ENCODE data around the gene PID1.

PID1 gene

DNA sequence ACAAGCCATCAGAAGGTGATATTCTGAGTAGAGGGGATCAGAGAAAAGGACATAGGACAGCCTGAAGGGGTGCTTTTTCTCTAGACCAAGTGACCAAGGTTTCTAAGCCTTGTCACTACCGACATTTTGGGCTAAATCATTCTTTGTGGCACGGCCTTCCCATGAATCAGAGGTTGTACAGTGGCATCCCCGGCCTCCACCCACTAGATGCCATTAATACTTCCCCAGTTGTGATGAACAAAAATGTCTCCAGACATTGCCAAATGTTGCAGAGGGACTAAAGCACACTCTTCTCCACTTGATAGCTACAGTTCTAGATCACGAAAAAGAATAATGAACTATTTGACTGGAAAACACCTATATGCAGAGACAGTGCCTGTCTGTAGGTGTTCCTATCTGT is 143.6 kb downstream of the PID1 start:
- in situ Hi-C loops (cut with MboI; ENCODE audit: low sequenced_read_pairs), result no loop called here

DNA sequence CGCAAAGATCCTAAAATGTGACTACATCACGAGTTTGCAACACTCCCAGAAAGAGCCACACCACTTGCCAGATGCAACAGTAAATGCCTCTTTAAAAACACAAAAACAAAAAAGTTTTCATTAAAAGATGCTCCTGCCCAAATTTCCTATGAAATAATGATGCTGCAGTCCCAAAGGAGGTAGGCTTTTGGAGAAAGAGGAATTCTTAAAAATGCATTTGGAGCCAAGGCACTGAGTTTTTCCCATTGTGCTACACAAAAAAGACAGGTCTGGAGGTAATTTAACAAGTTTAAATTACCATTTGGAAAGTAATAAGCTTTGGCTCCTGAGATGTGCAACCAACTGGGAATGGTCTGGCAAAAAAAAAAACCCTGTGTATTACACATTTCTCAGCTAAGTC is 145.0 kb downstream of the PID1 start:
- in situ Hi-C loops (cut with MboI; ENCODE audit: low sequenced_read_pairs), result no loop called here

DNA sequence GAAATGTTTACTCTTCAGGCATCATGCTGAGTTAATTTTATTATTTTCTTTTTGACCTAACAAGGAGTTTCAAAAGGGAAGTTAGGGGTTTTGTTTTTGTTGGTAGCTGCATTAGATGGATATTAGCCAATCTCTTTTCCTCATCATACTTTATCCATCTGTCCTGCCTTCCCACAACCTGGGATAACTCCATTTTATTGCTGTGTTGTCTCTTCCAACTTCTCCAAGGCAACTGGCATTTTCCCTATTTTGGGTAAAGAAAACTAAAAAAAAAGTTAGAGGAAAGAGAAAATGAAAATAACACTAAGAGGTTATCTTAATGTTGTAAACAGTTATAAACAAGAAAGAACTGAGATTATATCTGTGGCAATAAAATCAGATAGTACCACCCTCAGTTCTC is 147.0 kb downstream of the PID1 start:
- in situ Hi-C loops (cut with MboI; ENCODE audit: low sequenced_read_pairs), result no loop called here

DNA sequence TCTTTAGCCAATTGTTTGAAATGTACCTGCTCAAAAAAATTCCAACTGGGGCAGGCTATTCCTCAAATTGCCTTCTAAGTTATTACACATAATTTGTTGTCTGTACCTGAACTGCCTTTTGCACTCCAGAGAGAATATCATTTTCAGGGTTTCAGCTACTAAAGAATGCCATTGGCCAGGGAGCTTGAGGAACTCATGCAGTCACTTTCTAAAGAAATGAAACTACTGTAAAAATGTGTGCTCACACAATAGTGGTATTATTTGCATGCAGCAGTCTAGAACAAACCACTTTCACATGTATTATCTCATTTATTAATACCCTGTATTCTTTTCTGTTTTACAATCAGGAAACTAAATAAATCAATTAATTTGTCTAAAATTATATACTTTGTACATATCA is 152.2 kb downstream of the PID1 start:
- in situ Hi-C loops (cut with MboI; ENCODE audit: low sequenced_read_pairs), result no loop called here

DNA sequence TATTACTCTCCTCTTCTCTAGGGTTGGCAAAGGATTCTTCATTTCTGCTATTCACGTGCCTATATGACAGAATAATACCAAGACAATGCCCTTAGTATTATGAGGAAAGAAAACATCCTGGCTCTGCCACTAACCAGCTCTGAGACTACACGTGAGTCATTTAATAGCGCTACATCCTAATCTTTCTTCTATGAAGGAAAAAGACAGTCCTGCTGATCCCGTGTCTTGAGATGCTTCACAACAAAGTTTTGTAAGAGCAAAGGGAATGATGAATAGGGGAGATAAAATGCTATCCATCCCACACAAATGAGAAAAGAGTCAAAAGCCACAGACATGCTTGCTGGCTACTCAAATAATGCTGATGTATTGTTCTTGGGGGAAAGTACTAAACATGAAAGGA is 152.8 kb downstream of the PID1 start:
- in situ Hi-C loops (cut with MboI; ENCODE audit: low sequenced_read_pairs), result no loop called here

DNA sequence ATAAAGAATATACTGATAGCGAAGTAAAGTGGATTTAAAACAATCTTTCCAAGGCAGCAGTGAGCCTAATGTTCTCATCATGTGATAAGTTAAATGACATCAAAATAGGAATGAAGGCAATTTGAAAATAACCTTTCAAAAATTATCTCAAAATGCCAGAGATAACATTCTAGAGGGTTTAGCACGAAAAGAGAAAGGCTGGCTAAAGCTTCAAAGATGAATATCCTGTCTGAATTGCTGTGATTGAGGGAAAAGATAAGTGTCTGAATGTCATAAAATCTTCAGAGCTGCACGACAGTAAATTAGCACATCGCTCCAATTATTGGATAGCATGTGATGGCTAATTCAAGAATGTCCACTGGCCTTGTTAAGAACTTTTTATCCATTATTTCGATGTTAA is 159.3 kb downstream of the PID1 start:
- in situ Hi-C loops (cut with MboI; ENCODE audit: low sequenced_read_pairs), result no loop called here

DNA sequence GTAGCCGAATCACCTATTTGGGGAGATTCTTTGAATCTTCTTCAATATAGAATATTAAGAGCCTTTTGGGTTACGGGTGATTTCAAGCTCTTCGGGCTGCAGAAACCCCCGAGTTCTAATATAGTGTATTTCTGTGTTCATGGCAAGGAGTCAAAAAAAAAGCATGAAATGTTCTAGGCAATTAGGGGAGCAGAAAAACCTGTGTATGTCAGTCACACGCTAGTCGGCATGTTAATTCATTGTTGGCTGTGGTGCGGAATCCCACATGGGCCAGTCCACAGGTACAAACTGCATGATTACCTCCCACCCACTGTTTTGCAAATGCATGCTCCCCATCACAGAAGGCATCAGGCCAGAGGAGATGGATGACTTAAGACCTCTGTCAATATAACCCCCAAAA is 161.9 kb downstream of the PID1 start:
- in situ Hi-C loops (cut with MboI; ENCODE audit: low sequenced_read_pairs), result no loop called here

DNA sequence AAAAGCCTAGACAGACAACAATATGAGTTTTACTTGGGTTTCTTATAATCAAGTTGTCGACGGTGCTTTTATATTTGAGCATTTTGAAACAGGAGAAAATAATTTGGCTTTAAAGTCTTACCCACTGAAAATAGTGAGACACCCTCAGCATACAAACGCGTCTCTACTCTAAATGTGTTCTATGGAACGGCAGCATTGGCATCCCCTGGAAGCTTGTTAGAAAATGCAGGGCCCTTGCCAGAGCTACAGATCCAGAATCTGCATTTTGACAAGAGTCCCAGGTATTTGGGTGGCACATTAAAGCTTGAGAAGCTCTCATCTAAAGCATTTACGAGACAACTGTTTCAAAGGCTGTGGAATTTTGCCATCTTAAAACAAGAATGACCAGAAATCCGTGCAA is 163.5 kb downstream of the PID1 start:
- in situ Hi-C loops (cut with MboI; ENCODE audit: low sequenced_read_pairs), result no loop called here

DNA sequence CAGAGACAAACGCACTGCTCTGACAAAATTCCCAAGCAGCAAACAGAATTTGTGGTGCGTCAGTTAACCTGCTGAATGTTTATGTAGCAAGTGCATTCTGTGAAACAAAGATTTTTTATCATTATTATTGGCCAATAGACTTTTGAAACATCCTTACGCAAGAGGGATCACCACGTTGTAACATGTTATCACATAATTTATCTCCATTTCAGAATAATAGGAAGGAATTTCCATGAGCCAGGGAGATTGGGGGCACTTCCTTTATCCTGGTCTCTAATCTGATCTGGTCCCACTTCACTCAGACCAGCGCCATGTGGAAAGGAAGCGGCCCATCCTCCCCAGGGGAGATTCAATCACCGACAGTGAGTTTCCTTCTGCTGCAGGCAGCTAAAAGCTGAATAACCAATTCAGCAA is 166.1 kb downstream of the PID1 start:
- in situ Hi-C loops (cut with MboI; ENCODE audit: low sequenced_read_pairs), result no loop called here

DNA sequence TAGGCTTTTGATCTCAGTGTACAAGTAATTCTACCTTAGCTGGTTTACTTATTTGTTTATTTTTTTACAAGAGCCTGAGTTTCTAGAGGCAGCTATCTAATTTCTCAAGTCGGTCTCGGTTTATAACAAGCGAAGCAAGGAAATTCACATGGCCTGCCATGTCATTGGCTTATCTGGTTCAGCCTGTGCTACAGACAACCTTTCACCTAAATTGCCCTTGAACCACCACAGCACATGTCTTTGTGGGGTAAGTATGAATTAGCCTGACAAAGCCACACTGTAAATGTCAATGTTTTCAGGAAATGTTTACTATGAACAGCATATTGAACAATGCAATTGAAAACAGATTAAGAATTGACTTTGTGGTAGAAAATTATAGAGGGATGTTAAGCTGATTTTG is 167.1 kb downstream of the PID1 start:
- in situ Hi-C loops (cut with MboI; ENCODE audit: low sequenced_read_pairs), result no loop called here

DNA sequence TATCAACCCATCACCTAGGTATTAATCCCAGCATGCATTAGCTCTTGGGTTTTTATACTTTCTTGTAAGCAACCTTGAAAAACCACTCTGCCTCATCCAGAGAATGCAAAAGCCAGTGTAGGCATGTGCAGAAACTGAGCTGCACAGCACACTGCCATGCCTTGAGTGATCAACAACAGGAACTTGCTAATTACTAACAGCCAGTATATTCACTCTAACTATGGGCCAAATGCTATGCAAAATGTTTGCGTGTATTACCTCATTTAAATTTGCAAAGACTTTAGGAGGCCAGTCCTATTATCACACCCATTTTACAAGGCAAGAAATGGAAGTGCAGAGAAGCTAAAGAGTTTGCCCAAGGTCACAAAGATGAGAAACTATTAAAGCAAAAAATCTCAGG is 169.8 kb downstream of the PID1 start:
- in situ Hi-C loops (cut with MboI; ENCODE audit: low sequenced_read_pairs), result no loop called here

DNA sequence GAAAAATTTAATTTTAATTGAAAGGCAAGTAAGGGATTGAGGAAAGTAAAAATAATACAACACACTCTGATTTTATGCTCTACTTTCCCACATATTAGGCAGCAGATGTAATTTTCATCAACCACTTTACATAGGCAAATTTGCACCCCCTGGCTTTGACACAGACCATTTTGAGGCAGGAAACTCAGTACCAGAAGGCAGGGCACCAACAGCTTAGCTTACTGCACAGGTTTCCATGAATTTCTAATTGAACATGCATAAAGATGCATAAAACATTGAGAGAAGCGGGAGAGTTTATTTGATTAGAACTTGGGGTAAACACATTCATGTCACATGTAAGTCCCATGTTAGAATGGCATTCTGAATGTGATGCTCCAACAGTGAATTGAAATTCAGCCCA is 171.9 kb downstream of the PID1 start:
- in situ Hi-C loops (cut with MboI; ENCODE audit: low sequenced_read_pairs), result no loop called here

DNA sequence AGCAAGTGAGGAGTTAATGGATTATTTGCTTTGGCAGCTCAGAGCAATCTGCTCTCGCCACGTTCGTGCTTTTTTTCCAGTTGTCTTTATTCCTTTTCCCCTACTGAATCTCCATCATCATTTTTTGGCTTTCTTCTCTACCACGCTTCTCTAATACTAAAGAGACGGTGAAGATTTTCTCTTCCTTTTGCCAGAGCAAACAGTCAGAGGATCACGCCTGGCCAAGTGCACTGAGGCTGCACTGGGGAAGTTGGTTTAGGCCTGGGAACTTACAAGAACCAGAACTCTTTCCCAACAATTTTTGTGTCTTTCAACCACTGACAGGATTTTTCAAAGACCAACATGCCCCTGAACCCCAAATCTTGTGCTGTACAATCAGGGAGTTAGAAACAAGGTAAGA is 172.3 kb downstream of the PID1 start:
- in situ Hi-C loops (cut with MboI; ENCODE audit: low sequenced_read_pairs), result no loop called here

DNA sequence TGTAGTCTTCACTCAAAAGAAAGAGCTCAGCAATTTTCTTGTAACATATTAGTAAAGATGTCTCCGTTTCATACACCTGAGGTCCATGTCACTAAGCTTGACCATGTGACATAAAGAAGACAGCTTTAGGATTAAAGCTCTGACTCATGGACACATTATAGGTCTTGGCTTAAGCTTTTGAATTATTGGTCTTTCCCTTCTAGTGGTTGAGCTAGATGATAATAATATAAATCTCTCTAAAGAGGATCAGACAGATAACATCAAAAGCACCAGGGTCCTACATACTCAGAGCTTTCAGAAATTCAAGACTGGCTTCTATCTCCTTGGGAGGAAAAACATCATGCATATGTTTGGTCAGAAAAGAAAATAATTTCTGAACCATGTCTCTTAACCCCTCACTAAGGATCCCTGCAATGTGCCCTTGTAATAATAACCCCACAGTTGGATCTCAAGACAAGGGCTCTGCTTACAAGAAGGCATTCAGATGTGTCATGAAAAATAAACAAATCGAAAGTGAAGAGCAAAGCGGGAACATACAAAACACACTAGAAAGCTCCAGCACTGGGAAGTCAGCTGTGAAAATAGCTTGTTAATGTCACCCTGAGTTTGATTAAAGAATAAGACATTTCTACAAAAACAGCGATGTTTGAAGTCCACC is 174.5 kb downstream of the PID1 start:
- in situ Hi-C loops (cut with MboI; ENCODE audit: low sequenced_read_pairs), result no loop called here

DNA sequence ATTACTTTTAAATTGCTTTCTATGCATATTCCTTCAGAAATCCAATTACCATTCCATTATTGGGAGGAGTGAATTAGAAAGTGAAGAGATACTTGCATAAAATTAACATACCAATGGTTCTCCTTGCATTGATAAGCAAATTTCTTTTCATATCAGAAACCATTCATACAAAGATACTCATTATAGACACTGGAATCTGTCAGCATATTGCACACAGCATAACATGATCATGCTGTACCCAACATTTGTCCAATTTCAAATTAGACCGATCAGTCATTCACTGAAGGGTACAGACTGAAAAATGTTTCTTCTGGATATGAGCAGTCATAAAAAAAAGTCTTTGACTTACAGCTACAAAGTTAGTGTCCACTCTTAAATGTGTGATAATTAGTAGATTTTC is 175.6 kb downstream of the PID1 start:
- in situ Hi-C loops (cut with MboI; ENCODE audit: low sequenced_read_pairs), result no loop called here

DNA sequence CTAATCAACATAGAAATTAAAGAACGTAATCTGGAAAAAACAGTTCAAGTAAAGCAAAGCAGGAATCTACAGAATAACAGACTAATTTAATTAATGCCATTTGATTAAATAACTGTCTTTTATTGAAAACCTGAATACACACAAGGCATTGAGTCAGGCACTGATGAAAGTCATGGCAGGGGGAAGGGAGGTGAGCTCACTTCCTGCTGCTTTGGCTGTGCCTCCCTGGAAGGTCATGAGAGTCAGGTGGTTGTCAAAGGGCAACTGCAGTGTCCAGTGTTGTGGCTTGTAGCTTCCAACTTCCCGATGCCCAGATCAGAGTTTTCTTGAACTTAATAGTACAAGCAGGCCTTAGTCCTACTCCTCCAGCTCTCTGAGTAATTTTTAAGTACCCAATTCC is 180.9 kb downstream of the PID1 start:
- in situ Hi-C loops (cut with MboI; ENCODE audit: low sequenced_read_pairs), result no loop called here

DNA sequence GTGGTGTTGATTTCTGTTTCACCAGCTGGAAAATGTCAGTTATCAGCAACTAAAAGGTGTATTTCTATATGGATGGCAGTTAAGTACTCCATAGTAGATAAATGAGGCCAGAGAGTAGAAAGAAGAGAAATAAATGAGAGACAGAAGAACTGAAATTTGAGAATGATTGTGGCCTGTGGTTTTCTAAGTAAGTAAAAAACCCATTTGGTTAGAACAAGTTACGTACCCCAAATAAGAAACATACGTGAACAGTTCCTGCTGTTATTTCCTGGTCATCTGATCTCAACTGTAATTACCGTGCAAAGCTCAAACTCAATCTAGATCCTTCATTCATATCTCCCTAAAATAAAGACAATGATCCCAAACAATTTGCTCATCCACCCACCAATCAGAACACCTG is 181.3 kb downstream of the PID1 start:
- in situ Hi-C loops (cut with MboI; ENCODE audit: low sequenced_read_pairs), result no loop called here

DNA sequence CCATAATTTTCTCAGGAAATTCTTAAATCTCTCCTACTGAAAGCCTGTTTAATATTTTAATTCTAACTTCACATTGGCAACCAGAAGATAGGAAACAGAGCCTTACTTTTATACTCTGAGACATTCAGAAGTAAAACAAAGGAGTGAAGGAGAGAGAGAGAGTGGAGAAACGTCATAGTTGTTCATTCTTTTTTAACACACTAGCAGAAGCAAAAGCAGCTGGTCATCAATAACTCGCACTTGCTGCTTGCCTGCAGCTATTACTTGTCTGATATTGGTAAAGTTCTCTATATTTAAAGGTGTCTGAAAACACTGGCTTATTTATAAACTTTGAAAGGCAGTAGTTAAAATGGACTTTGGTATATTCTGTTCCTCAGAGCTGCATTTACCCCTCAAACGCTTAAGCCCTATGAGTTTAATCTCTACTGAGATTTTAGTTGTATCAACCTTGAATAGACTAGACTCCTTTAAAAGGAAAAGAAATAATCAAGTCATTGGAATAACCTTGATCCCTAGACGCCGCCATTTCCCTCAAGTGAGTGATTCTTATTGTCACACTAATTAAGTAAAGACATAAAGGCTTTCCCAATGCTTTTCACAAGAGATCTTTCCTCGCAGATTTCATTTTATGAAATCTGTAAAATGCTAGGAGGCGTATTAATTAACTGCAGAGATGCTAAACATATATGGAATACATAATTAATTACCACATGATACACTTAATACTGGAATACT is 182.0 kb downstream of the PID1 start:
- in situ Hi-C loops (cut with MboI; ENCODE audit: low sequenced_read_pairs), result no loop called here

DNA sequence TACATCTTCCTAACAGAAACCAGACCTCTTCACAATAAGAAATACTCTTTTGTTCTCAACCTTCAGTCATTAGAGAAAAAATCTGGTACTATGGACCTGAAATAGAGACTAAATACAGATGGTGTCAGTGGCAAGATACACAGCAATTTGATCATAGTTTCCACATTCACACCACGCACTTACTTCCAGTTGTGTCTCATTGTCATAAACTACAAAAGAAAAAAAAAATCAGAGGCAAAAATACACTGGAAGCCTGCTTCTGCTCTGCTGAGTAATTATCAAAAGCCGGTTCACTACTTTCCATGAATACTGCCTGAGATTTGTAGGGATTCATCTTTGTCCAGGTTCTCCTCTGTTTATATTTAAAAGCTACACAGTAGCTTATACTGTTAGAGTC is 182.6 kb downstream of the PID1 start:
- in situ Hi-C loops (cut with MboI; ENCODE audit: low sequenced_read_pairs), result no loop called here

DNA sequence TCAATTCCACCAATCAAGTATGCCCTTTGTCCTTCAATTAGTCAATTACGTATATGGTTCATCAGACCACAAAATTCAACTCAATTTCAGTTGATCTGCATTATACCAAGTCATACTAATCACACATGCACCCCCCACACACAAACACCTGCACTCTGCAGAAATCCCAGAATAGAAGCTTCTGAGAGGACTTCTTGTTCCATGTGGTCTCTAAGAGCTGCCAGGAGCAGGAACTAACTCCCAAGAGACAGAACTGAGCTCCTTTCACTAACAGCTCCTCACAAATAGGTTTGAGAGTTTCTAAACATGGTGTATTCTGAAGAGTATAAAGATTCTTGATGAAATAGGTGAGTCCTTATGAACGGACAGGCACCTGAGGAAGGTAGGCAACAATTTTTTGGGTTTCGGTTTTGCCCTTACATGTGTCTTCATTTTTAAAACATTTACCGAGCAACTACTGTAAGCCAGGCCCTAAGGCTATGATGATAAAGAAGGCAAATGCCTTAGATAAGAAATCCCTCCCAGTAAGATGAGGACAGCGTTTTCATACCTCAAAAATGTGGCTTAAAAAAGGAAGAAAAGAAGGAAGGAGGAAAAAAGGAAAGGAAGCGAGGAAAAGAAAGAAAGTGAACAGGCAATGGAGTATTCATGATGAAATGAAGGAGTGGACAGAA is 183.1 kb downstream of the PID1 start:
- in situ Hi-C loops (cut with MboI; ENCODE audit: low sequenced_read_pairs), result no loop called here

DNA sequence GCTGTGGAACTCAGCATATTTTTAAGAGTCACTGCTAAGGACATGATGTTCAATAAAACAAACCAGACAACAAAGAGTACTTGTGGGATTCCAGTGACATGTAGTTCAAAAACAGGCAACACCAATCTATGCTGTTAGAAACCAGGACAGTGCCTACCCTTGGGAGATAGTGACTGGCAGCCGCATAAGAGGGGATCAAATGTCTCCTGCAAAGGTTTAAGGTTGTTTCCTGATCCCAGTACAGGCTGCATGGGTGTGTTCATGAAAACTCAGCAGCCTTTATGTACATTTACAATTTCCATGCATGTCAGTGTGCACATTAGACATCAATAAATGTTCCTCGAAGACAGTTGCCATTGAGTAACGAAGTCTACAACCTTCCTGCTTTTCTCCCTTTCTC is 183.8 kb downstream of the PID1 start:
- in situ Hi-C loops (cut with MboI; ENCODE audit: low sequenced_read_pairs), result no loop called here

DNA sequence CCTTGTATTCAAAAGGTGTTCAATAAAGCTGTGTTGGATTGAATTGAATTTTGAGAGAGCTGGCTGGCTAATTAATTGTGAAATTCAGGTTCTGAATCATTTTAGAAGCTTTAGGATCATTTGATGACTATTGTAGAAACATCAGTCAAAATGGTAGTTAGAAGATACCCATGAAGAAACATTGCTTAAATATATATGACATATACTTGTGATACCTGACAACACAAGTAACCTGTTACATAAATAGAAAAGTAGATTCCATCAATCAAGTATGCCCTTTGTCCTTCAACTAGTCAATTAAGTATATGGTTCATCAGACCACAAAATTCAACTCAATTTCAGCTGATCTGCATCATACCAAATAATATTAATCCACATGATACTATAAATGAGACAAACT is 185.6 kb downstream of the PID1 start:
- in situ Hi-C loops (cut with MboI; ENCODE audit: low sequenced_read_pairs), result no loop called here
